Measurements from ENCODE around the gene ACOX2. TPM values are rescaled to one million over a fixed set of nuclear protein-coding genes. Genes with fewer than 3 reads are reported as not detected.

The ACOX2 gene
- total RNA-seq, 3 donors from 2014 or later (not counting 1 experiment from before 2014, with no cell fraction given), result not detected

DNA sequence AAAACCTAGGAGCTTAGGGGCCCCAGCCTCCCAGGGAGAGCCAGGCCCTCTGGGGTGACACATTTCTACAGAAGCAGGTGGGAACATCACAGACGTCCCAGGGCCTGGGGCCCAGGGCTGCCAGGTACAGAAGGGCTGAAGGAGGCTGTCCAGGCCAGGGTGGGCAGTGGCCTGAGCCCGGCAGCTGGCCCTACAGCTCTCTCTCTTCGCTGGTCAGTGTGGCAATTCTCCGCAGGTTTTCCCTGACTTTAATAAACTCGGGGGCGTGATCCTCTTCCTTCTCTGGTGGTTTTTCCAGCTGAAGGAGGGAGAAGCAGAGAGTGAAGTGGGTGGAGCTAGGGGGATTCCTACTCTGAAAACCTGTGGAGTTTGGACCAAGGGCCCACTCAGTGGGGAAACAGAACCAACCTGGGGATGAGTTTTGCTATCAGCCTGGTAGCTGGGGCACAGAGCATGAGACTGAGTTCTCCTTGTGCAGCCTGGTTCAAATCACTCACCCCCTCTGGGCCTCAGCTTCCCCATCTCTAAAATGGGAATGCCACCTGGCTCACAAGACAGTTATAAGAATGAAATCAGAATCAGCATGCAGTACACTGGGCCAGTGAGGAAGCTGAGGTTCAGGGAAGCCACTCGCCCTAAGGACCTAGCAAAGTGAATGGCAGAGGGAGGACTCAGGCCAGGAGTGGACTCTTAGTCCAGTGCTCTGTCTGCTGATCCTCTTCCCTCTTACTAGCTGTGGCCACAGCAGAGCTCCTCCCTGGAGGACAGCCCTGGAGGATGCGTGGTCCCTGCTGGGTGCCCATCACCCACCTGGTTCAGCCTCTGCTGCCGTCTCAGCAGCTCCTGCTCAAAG, 29.6 kb upstream of the ACOX2 start:
- DNase-seq (no peak), ATAC-seq (no peak)
- Histone ChIP-seq H3K9me3 (ENCODE audit: control insufficient read depth, insufficient read depth, low read length) (no peaks in the 10 kb centered on the region), H3K27ac (ENCODE audit: low read length) (no peak overlapping the region), H3K36me3 (ENCODE audit: control insufficient read depth, insufficient read depth, low read length) (no peaks in the 10 kb centered on the region), H3K4me3 (ENCODE audit: low read length) (no peak overlapping the region), H3K27me3 (ENCODE audit: control insufficient read depth, insufficient read depth, low read length) (no peaks in the 10 kb centered on the region), H3K4me1 (ENCODE audit: control insufficient read depth, insufficient read depth, low read length) (no peaks in the 10 kb centered on the region)
- no peak for TF ChIP-seq CTCF (IDR thresholded peaks at IDR 0.05)
- peaks cover 8% of the 10 kb centered on the region in 2 donors for H3K4me1 Mint-ChIP-seq
- H3K4me3 Mint-ChIP-seq, result no peak overlapping the region
- H3K27me3 Mint-ChIP-seq (ENCODE audit: low read depth in 2 of 2), result no peaks in the 10 kb centered on the region
- no peaks in the 10 kb centered on the region for H3K36me3 Mint-ChIP-seq
- H3K27ac Mint-ChIP-seq, result no peak overlapping the region
- no peaks in the 10 kb centered on the region for H3K9me3 Mint-ChIP-seq
- intact Hi-C loops (cut with micrococcal nuclease), result no loop called here
- WGBS (ENCODE audit: insufficient coverage), result 81% methylated on average over 9 of the region's 9 CpGs

DNA sequence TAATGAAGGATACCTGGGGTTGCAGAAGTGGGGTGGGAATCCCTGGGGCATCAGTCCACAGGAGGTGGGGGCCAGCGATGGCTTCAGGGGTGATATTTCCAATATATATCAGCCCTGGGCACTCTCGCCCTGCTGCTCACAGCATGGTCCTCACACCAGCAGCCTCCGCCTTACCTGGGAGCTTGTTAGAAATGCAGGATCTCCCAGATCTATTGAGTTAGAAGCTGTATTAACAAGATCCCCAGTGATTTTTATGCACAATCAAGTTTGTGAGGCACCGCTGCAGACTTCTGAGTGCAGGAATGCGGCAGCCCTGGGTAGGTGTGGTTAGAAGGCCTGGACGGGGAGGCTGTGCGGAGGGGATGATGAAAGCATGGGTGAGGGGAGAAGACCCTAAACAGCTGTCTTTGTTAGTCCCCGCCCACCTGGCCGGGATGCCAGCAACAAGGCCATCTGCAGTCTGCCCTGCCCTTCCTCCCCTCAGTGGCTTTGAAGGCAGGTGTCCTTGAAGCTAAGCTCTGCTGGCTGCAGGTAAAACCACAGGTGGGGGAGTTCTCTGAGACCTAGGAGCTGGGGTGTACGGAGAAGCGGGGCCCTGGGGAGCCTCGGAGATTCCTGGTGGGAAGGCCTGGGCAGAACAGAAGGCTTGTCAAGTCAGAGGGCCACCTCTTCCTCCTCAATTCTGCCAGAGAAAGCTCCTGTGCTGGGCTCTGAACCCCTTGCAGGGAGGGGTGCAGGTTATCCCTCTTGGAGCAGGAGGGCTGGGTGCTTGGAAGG, 28.8 kb upstream of the ACOX2 start:
- no peak overlapping the region for H3K27ac Mint-ChIP-seq
- Histone ChIP-seq H3K4me3 (ENCODE audit: low read length) (no peak overlapping the region), H3K4me1 (ENCODE audit: control insufficient read depth, insufficient read depth, low read length) (no peaks in the 10 kb centered on the region), H3K27ac (ENCODE audit: low read length) (no peak overlapping the region), H3K9me3 (ENCODE audit: control insufficient read depth, insufficient read depth, low read length) (no peaks in the 10 kb centered on the region), H3K27me3 (ENCODE audit: control insufficient read depth, insufficient read depth, low read length) (no peaks in the 10 kb centered on the region), H3K36me3 (ENCODE audit: control insufficient read depth, insufficient read depth, low read length) (no peaks in the 10 kb centered on the region)
- H3K4me3 Mint-ChIP-seq, result no peak overlapping the region
- DNase-seq (no peak), ATAC-seq (no peak)
- H3K27me3 Mint-ChIP-seq (ENCODE audit: low read depth in 2 of 2), result no peaks in the 10 kb centered on the region
- TF ChIP-seq CTCF (IDR thresholded peaks at IDR 0.05), result no peak
- peaks cover 8% of the 10 kb centered on the region in 2 donors for H3K4me1 Mint-ChIP-seq
- intact Hi-C loops (cut with micrococcal nuclease), result no loop called here
- no peaks in the 10 kb centered on the region for H3K36me3 Mint-ChIP-seq
- 90% methylated on average over 12 of the region's 12 CpGs for WGBS (ENCODE audit: insufficient coverage)
- no peaks in the 10 kb centered on the region for H3K9me3 Mint-ChIP-seq

DNA sequence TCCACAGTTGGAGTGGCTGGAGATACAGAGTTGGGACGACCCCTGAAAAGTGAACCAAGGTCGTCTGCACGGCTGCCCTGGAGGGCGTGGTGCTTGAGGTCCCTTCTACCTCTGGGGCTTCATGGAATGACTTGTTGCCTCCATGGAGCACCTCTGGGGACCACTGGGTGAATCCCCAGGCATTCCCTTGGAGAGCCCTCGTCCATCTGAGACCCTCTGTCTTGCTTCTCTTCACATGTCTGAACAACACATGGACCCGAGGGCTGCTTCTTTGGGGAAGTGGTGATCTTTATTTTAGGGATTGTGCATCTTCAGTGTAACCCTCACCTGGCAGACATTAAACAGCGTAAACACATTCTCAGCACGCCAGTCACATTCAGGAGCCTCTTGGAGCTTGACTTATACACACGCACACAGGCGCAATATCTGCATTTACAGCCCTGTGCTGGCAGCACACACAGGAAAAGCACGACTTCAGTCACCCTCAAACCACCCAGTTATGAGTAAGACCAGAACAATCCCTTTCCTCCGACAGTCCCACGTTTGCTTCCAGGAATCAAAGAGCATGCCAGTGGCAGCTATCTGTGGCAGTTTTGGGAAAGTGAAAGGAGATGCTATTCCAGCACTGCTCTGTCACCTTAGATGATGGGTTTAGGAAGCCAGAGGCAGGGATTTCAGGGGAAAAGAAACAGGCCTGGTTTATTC, 27.6 kb upstream of the ACOX2 start:
- intact Hi-C loops (cut with micrococcal nuclease), result no loop called here
- no peak for ATAC-seq

More for the DNA sequence above, 27.6 kb upstream of the ACOX2 start:
- 85% methylated on average over 13 of the region's 13 CpGs for WGBS (ENCODE audit: insufficient coverage)
- Histone ChIP-seq H3K36me3 (ENCODE audit: control insufficient read depth, insufficient read depth, low read length) (no peaks in the 10 kb centered on the region), H3K9me3 (ENCODE audit: control insufficient read depth, insufficient read depth, low read length) (no peaks in the 10 kb centered on the region), H3K4me3 (ENCODE audit: low read length) (no peak overlapping the region), H3K27me3 (ENCODE audit: control insufficient read depth, insufficient read depth, low read length) (no peaks in the 10 kb centered on the region), H3K27ac (ENCODE audit: low read length) (no peak overlapping the region), H3K4me1 (ENCODE audit: control insufficient read depth, insufficient read depth, low read length) (no peaks in the 10 kb centered on the region)
- Mint-ChIP-seq H3K27ac (no peak overlapping the region), H3K4me1 (peaks cover 8% of the 10 kb centered on the region in 2 donors), H3K36me3 (no peaks in the 10 kb centered on the region), H3K4me3 (no peak overlapping the region), H3K9me3 (no peaks in the 10 kb centered on the region), H3K27me3 (ENCODE audit: low read depth in 2 of 2) (no peaks in the 10 kb centered on the region)
- no peak for DNase-seq
- no peak for TF ChIP-seq CTCF (IDR thresholded peaks at IDR 0.05)

Measured in natural killer cell (primary cell).